NCI-H2227 (cell line): ENCODE measurements around the gene PRPF40B.

ENCODE experiments used
- DNase-seq: peaks from one replicate; lab custom pipeline; 2025; ENCODE audit not compliant: unreplicated experiment; lab: John Stamatoyannopoulos, UW

PRPF40B gene

DNA sequence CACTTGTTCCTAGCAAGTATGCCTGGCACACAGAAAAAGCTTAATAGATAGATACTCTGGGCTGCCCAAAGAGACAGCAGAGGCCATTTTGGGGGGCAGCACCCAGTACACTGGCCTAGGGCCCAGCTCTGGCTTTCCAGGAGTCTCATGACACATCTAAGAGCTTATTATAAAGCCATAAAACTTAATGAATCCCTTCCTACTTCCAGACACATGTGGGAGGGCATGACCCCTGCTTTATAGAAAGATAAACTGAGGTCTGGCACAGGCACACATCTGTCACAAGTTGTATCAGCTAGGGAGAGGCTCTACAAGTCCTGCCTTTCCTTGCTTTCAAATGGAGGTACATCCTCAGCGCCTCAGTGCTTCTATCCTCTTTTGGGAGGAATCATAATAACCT is 56.7 kb downstream of the PRPF40B start:
- DNase-seq = no peak

DNA sequence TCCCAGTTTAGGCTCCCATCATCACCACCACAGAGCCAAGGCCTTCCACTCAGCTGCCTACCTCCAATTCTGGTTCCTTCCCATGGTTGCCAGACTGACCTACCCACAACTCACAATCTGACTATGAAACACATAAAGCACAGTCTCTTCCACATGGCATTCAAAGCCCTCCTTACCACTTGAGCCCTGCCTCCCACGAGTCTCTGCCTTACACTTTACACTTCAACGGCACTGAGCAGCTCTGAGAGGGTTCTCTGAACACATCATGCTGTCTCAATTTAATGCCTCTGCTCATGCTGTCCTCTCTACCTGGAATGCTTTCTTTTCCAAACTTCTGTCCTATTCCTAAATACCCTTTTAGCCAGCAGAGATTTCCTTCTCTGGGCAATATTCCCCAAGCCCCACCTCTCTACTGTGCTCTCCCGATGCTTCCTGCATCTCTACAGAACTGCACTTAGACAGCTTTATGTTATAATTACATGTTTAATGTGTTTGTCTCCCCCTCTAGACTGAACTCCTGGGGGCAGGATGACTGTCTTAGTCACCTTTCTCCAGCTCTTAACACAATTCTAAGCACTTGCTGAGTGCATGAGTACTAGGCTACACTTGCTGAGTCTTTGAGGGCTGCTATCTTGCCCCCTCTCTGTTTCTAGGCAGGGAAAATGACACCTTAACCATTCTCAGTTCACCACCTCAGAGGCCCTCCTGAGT is 60.4 kb downstream of the PRPF40B start:
- DNase-seq = peak; percentile 74

DNA sequence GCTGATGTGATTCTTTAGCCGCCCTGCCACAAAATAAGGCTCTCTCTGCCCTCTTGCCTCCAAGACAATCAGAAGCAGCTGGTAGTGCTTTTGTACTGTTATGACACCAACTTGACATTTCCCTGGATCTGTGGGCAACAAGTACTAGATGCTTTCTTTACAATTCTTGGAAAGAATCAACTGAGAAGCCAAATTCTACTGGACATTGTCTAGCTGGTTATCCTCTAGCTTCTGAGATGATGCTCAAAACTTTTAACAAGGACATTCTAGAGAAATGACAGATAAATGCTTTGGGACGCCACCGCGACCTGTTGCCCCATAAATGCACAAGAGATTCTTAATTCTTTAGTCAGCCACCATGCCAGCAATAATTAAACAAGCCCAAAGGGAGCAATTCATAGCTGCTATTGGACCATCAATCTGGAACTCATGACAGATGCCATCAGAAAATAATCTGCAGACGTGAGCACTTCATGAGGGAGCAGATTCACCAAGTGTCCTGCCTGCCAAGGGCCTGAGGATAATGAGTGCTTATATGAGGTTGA is 61.0 kb downstream of the PRPF40B start:
- no peak for DNase-seq

DNA sequence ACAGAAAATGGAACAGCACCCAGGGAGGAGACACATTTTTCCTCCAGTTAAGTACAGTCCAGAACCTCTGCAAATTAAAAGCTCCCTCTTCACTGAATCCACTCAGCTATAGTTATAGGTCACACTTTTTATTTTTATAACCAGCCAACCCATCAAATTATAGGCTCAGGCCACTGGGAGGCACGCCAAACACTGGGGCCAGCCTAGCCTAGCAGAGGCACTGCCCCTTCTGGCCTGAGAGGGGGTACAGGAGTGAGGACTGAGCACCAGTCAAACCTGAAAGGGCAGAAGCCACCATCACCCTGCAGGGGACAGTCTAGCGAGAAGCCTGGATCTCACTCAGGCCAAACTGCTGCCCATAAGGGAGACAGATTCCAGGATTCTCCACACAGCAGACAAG is 64.6 kb downstream of the PRPF40B start:
- peak; percentile 5 for DNase-seq

DNA sequence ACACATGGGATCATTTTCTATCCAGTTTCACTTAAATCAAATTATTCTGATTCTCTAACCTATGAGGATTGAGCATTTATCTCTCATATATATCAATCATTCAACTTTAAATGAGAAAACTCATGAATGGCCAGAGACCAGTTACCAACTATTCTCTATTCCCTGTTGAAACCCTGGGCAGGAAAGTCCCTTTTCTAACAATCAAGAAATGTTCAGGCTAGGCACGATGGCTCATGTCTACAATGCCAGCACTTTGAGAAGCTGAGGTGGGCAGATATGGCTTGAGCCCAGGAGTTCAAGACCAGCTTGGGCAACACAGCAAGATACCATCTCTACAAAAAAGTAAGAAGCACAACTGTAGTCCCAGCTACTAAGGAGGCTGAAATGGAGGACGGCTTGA is 65.9 kb downstream of the PRPF40B start:
- no peak for DNase-seq

DNA sequence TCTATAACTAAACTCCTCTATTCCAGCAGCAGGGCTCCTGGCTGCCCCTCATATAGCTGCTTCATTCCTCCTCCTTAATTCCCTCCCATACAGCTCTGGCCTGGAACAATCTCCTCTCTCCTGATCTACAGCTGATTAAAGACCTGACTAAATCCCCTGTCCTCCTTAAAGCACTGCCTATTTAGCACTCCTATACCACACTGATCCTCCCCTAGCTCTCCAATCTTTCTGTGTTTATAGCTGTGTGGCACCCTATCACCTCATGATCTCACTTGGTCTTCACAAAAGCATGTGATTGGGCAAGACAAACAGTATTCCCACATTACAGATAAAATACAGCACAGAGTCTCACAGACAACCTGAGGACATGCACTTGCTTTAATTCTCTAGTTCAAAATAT is 66.4 kb downstream of the PRPF40B start:
- no peak for DNase-seq

DNA sequence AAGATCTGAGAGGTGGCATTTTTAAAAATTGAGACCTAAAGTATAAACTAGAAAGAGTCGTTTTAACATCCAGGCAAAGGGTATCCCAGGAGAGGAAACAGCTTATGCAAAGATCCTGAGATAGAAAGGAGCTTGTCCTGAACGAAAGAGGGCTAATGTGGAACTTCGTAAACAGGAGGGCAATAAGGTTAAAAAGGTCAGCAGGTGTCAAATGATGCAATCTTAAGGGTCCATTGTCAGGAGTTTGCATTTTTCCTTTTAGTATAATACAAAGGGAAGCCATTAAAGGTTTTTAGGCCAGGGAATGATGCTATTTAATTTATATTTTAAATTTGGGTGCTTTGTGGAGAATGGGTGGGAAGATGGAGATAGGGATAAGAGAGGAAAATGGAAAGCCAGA is 69.5 kb downstream of the PRPF40B start:
- DNase-seq = no peak

DNA sequence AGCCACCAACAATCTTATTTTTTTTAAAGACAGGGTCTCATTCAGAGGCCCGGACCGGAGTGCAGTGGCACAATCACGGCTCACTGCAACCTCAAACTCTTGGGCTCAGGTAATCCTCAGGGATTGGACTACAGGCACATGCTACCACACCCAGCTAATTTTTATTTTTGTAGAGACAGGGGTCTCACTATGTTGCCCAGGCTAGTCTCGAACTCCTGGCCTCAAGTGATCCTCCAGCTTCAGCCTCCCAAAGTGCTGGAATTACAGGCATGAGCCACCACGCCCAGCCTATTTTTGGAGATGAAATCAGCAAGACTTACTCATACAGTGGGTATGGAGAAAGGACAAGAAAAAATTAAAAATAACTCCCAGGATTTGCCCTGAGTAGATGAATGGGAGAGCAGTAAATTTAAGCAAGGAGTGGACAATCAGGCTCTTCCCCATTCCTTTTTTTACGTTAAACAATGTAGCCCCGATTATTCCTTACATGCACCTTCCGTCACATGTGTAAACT is 70.6 kb downstream of the PRPF40B start:
- no peak for DNase-seq
